ENCODE data around the gene DPF3. TPM values are rescaled to one million over a fixed set of nuclear protein-coding genes. Genes with fewer than 3 reads are reported as not detected.

DPF3 gene
- total and polyA plus RNA-seq, 9 of the 15 experiments (the other 6 are each of a cell fraction or from before 2014, with no cell fraction given), result 0.21 to 4.9 (median 1.2) TPM

DNA sequence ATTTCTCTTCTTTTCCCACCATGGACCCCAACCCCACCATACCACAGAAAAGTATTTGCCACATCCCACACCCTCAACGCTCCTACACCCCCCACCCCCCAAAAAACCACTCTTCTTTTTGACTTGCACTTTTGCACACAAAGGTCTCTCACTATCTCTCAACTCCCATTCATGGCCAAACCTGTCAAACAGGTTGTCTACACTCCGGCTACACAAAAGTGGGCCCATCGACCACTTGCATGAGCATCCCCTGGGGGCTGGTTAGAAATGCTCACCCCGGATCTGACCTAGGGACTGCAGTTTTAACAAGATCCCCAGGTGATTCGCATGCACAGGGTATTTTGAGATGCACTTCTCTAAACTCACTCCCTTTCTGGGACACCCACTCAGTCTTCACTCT, 248.2 kb downstream of the DPF3 start:
- 3% methylated on average over 5 of the region's 5 CpGs for WGBS (ENCODE audit: insufficient coverage, low coverage, missing lambda C conversion rate)
- Histone ChIP-seq H3K9ac (ENCODE audit: insufficient read depth in 1 of 2, low read depth in 2 of 2, low read length in 2 of 2) (no peak overlapping the region), H3K9me3 (replicated peaks; ENCODE audit: control insufficient read depth, insufficient read depth, low read depth, low read length) (no peaks in the 10 kb centered on the region), H3K79me2 (ENCODE audit: control insufficient read depth, insufficient read depth, low read length) (no peaks in the 10 kb centered on the region), H3K4me3 (no peak overlapping the region), H3K9me1 (ENCODE audit: control insufficient read depth, insufficient read depth, low read length) (no peaks in the 10 kb centered on the region), H3K27ac (ENCODE audit: extremely low read depth, low read depth, low read length) (no peak overlapping the region), H3K36me3 (ENCODE audit: control insufficient read depth, insufficient read depth, low read length) (no peaks in the 10 kb centered on the region), H4K20me1 (replicated peaks; ENCODE audit: control insufficient read depth, insufficient read depth, low read length) (no peaks in the 10 kb centered on the region), H2AFZ (ENCODE audit: low read depth, low read length) (no peak overlapping the region), H3K4me2 (ENCODE audit: insufficient read depth, low read length) (no peak overlapping the region), H3K4me1 (replicated peaks in 1 of 2; ENCODE audit: control insufficient read depth in 2 of 2, insufficient read depth in 2 of 2, low read length in 2 of 2) (no peaks in the 10 kb centered on the region), H3K27me3 (ENCODE audit: control insufficient read depth in 2 of 2, insufficient read depth in 2 of 2, low read length in 2 of 2) (peaks cover 0 to 14% of the 10 kb centered on the region in 2 experiments; a peak in 3 of 5 replicates)
- intact Hi-C loops (cut with micrococcal nuclease) (no loop called here), in situ Hi-C loops (cut with MboI) (no loop called here)
- ChIA-PET CTCF (ENCODE audit: low intra/inter-chr PET ratio) (no interaction called here), POLR2A (interaction anchor here (0.6 to 1.2 kb wide), 2 partner anchors 15 to 478 kb away, joined by 3 to 4 read pairs; no protein-coding TSS in a partner anchor)
- DNase-seq (ENCODE audit: extremely low read depth in 1 of 4, low spot score in 3 of 4), result no peak
- FAIRE-seq, result no peak
- no peak for ATAC-seq
- BruUV-seq (replicated peaks), result no TSS peak
- TF ChIP-seq TRIM28 (IDR thresholded peaks at IDR 0.05), result no peak
- no peak for TF ChIP-seq E2F4 (CRISPR knock-in tag; IDR thresholded peaks at IDR 0.05; ENCODE audit: low read depth)
- TF ChIP-seq ZNF436 (CRISPR knock-in tag; IDR thresholded peaks at IDR 0.05), result no peak
- TF ChIP-seq THAP12 (CRISPR knock-in tag; IDR thresholded peaks at IDR 0.05), result no peak
- TF ChIP-seq, protein P1, sequence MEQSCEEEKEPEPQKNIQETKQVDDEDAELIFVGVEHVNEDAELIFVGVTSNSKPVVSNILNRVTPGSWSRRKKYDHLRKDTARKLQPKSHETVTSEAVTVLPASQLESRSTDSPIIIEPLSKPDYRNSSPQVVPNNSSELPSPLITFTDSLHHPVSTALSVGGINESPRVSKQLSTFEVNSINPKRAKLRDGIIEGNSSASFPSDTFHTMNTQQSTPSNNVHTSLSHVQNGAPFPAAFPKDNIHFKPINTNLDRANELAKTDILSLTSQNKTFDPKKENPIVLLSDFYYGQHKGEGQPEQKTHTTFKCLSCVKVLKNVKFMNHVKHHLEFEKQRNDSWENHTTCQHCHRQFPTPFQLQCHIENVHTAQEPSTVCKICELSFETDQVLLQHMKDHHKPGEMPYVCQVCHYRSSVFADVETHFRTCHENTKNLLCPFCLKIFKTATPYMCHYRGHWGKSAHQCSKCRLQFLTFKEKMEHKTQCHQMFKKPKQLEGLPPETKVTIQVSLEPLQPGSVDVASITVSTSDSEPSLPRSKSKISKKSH (CRISPR knock-in tag; IDR thresholded peaks at IDR 0.05), result no peak
- no peak for TF ChIP-seq RB1 (IDR thresholded peaks at IDR 0.05; ENCODE audit: low read depth)
- no peak for TF ChIP-seq PTTG1 (tag; IDR thresholded peaks at IDR 0.05; ENCODE audit: low read depth)
- TF ChIP-seq ZNF57 (CRISPR knock-in tag; IDR thresholded peaks at IDR 0.05), result no peak
- no peak for TF ChIP-seq ZNF24 (IDR thresholded peaks at IDR 0.05)

All from K562 (cell line).